ENCODE measurements around the gene AP2B1.

AP2B1 gene

DNA sequence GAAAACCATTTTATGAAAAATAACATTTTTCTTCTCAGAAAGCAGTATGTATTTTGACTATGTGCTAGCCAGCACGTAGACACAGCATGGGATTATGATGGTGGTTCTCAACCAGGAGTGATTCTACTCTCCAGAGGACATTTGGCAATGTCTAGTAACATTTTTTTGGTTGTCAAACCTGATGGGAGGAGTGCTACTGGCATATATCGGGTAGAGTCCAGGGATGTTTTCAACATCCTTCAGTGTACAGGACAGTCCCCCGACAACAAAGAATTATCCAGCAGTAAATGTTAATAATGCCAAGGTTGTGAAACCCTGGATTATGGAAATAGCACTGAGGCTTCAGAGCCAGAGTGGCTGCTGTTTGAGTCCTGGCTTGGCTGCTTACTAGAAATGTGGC lies 27.7 kb downstream of the AP2B1 start:
- Histone ChIP-seq H3K27ac (ENCODE audit: low read depth, low read length) (no peak overlapping the region), H3K27me3 (ENCODE audit: low read length) (no peaks in the 10 kb centered on the region), H3K4me3 (ENCODE audit: insufficient read depth, low read length, poor library complexity, severe bottlenecking) (no peak overlapping the region), H2AFZ (ENCODE audit: low read depth, low read length, severe bottlenecking) (no peak overlapping the region), H3K4me2 (ENCODE audit: low read depth, low read length, poor library complexity, severe bottlenecking) (no peak overlapping the region), H3K9me3 (ENCODE audit: insufficient read depth, low read length) (no peaks in the 10 kb centered on the region), H4K20me1 (ENCODE audit: low read depth, low read length) (no peaks in the 10 kb centered on the region), H3K9ac (ENCODE audit: low read length) (no peak overlapping the region), H3F3A (ENCODE audit: insufficient read depth) (no peaks in the 10 kb centered on the region), H3K79me2 (ENCODE audit: insufficient read depth, low read length) (no peaks in the 10 kb centered on the region), H3K9me2 (replicated peaks; ENCODE audit: insufficient read depth, low read length) (no peaks in the 10 kb centered on the region), H3K36me3 (ENCODE audit: low read length) (no peaks in the 10 kb centered on the region)
- no peak for TF ChIP-seq EZH2phosphoT487 (conservative IDR thresholded peaks at IDR 0.05; ENCODE audit: low read length)

- no peaks in the 10 kb centered on the region for H3F3A ChIP-seq (ENCODE audit: insufficient read depth)
- H4K20me1 ChIP-seq (ENCODE audit: low read depth, low read length), result no peaks in the 10 kb centered on the region
- no peaks in the 10 kb centered on the region for H3K36me3 ChIP-seq (ENCODE audit: low read length)
- H3K4me2 ChIP-seq (ENCODE audit: low read depth, low read length, poor library complexity, severe bottlenecking), result no peak overlapping the region
- H2AFZ ChIP-seq (ENCODE audit: low read depth, low read length, severe bottlenecking), result no peak overlapping the region
- H3K9ac ChIP-seq (ENCODE audit: low read length), result no peak overlapping the region
- H3K9me3 ChIP-seq (ENCODE audit: insufficient read depth, low read length), result no peaks in the 10 kb centered on the region
- no peak overlapping the region for H3K27ac ChIP-seq (ENCODE audit: low read depth, low read length)
- H3K9me2 ChIP-seq (replicated peaks; ENCODE audit: insufficient read depth, low read length), result no peaks in the 10 kb centered on the region
- TF ChIP-seq CTCF (IDR thresholded peaks at IDR 0.05; ENCODE audit: insufficient read depth, low read length, poor library complexity, severe bottlenecking) (no peak), EZH2phosphoT487 (conservative IDR thresholded peaks at IDR 0.05; ENCODE audit: low read length) (no peak)
- no peak overlapping the region for H3K4me3 ChIP-seq (ENCODE audit: insufficient read depth, low read length, poor library complexity, severe bottlenecking)
- H3K27me3 ChIP-seq (ENCODE audit: low read length), result no peaks in the 10 kb centered on the region
- H3K79me2 ChIP-seq (ENCODE audit: insufficient read depth, low read length), result no peaks in the 10 kb centered on the region
These were observed 29.4 kb downstream of the AP2B1 start for GRCh38 chr17:35616536-35616935.

DNA sequence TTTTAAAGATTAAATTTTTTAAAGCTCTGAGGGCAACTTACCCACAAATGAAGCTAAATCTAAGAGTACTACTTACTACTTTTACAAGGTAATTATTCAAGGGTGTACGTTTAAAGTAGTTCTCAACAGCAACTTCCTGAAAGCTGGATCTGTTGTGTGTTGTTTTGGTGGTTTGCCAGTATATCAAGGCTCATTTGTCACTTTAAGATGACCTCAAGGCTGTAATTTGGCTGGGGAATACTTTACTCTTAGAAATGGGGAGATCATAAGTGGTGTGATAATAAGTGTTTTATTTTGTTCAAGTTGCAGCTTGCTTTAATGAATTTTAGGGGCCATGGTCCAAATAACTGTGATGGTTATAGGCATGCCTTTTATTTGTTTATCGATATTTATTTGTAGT lies 30.4 kb downstream of the AP2B1 start:
- H4K20me1 ChIP-seq (ENCODE audit: low read depth, low read length), result no peaks in the 10 kb centered on the region
- no peaks in the 10 kb centered on the region for H3K36me3 ChIP-seq (ENCODE audit: low read length)
- no peaks in the 10 kb centered on the region for H3K27me3 ChIP-seq (ENCODE audit: low read length)
- no peaks in the 10 kb centered on the region for H3K79me2 ChIP-seq (ENCODE audit: insufficient read depth, low read length)
- no peaks in the 10 kb centered on the region for H3K9me3 ChIP-seq (ENCODE audit: insufficient read depth, low read length)
- no peak overlapping the region for H3K27ac ChIP-seq (ENCODE audit: low read depth, low read length)
- TF ChIP-seq CTCF (IDR thresholded peaks at IDR 0.05; ENCODE audit: insufficient read depth, low read length, poor library complexity, severe bottlenecking), result no peak
- TF ChIP-seq EZH2phosphoT487 (conservative IDR thresholded peaks at IDR 0.05; ENCODE audit: low read length), result no peak
- no peak overlapping the region for H3K4me3 ChIP-seq (ENCODE audit: insufficient read depth, low read length, poor library complexity, severe bottlenecking)
- H3F3A ChIP-seq (ENCODE audit: insufficient read depth), result no peaks in the 10 kb centered on the region
- no peaks in the 10 kb centered on the region for H3K9me2 ChIP-seq (replicated peaks; ENCODE audit: insufficient read depth, low read length)
- no peak overlapping the region for H3K9ac ChIP-seq (ENCODE audit: low read length)
- no peak overlapping the region for H3K4me2 ChIP-seq (ENCODE audit: low read depth, low read length, poor library complexity, severe bottlenecking)
- no peak overlapping the region for H2AFZ ChIP-seq (ENCODE audit: low read depth, low read length, severe bottlenecking)

DNA sequence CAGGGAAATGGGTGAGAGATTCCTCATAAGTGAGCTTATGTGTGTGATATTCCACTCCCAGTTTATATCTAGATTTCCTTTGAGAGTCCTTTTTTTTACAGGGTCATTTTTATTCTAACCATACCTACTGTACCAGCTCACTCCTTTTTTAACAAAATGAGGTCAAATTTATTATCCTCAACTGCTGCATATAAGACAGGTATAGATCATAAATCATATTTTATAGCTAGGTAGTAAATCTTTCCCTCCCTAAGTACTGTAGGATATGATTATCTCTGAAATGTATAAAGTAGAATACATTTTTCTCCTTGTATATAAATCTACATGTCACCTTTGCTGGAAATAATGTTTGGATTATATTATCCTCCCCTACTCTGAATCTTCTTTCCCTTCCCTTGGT lies 31.5 kb downstream of the AP2B1 start:
- Histone ChIP-seq H3K36me3 (ENCODE audit: low read length) (no peaks in the 10 kb centered on the region), H3K4me2 (ENCODE audit: low read depth, low read length, poor library complexity, severe bottlenecking) (no peak overlapping the region), H3F3A (ENCODE audit: insufficient read depth) (no peaks in the 10 kb centered on the region), H3K4me3 (ENCODE audit: insufficient read depth, low read length, poor library complexity, severe bottlenecking) (no peak overlapping the region), H3K9me3 (ENCODE audit: insufficient read depth, low read length) (no peaks in the 10 kb centered on the region), H3K27ac (ENCODE audit: low read depth, low read length) (no peak overlapping the region), H4K20me1 (ENCODE audit: low read depth, low read length) (no peaks in the 10 kb centered on the region), H3K9me2 (replicated peaks; ENCODE audit: insufficient read depth, low read length) (no peaks in the 10 kb centered on the region), H3K27me3 (ENCODE audit: low read length) (no peaks in the 10 kb centered on the region), H2AFZ (ENCODE audit: low read depth, low read length, severe bottlenecking) (no peak overlapping the region), H3K79me2 (ENCODE audit: insufficient read depth, low read length) (no peaks in the 10 kb centered on the region), H3K9ac (ENCODE audit: low read length) (no peak overlapping the region)
- TF ChIP-seq EZH2phosphoT487 (conservative IDR thresholded peaks at IDR 0.05; ENCODE audit: low read length) (no peak), CTCF (IDR thresholded peaks at IDR 0.05; ENCODE audit: insufficient read depth, low read length, poor library complexity, severe bottlenecking) (no peak)

Data from SU-DHL-6 (cell line).